WI38 (cell line): ENCODE results near the gene MSL1.

ENCODE experiments used
- H3K4me3 ChIP-seq: 2 replicates; pipeline ENCODE4 v1.5.1; 2011; ENCODE audit warnings: low read depth, mild to moderate bottlenecking, control low read depth, low read length
- CTCF ChIP-seq: IDR thresholded peaks from 2 replicates; pipeline ENCODE4 v1.5.1; 2012; ENCODE audit warnings: low read depth, mild to moderate bottlenecking, control low read depth, low read length

The MSL1 gene

DNA sequence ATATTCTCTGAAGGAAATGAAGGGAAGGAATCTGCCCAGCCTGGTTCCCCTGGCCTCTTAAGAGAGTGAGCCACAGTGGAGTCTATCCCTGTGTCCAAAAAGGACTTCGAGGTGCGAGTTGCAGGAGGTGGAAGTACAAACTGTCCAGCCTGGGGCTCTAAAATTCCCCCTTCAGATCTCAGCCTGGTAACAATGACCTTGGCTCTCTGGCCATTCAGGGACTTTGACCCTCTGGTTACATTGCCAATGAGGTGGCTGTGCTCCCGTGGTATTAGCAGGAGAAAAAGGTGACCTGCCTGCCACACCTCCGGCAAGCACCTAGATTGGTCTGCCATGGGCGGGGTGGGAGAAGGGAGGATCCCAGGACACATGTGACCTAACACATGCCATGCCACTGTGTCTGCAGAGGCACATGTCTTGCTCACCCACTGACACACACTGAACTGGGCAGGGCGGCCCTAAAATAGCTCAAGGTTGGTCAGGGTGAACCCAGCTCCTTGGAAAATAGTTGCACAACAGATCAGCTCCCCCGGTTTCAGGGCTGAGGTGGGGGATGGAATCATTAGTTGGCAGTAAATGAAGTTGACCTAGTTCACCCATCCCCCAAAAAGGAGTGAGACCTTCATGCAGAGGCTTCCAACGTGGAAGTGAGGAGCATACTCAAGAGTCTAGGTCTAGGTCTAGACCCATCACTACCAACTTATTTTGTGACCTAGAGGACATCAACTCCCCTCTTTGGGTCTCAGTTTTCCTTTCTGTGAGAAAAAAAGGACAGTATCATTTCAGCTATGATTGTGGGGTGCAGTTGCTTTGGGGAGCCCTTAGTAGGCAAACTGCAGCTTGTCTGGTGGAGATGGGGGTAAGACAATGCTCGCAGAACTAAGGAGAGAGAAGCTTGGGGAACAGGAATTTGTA lies 23.6 kb upstream of the MSL1 start:
- TF ChIP-seq CTCF = no peak
- peak overlapping the region; percentile 49 for H3K4me3 ChIP-seq

GRCh38 chr17:40098846-40099618 lies 22.7 kb upstream of the MSL1 start:
- H3K4me3 ChIP-seq = peak overlapping the region; percentile 71
- TF ChIP-seq CTCF = no peak

DNA sequence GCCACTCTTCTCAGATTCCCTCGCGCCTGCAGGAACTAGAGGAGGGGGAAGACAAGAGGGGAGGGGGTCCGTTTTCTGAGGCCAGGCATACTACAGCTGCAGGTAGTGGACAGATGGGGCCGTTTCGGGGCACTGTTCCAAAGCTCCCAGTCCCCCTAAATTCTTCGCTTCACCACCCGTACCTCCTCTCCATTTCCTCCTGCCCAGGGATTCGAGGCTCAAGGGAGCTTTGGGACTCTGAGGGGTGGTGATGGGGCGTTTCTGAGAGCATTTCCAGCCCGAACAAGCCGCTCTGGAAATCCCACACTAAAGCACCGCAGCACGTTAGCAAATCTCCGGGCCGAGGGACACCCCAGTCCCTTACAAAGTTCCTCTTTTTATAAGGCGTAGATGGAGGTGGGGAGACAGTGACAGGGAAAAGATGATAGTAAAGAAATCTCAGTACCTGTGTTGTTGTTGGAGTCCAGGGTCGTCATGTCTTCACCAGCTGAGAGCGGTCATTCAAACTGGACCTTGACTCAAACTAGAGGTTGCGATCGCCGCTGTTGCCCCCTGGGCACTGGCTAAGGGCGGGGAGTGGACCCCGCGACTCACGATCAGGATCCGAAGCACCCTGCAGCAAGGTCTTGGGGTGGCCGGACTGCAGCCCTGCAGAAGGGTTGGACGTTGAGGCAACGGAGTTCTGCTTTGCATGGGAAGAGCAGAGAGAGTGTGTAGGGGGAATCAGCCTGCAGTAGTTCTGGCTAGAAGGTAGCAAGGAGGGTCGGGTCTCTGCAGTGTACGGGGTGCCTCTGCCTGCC lies 22.0 kb upstream of the MSL1 start:
- peak overlapping the region; percentile 71 for H3K4me3 ChIP-seq
- no peak for TF ChIP-seq CTCF

DNA sequence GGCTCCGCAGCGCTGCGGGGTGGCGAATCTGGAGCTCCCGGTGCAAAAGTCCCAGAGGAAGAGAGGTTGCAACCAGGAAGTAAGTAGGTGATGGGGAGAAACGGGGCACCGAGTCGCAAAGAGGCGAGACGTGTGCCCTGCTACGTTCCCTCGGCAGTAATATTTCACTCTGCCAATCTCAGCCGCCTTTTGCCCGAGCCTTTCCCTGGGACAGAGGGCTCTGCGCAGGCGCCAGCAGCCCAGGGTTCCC lies 21.4 kb upstream of the MSL1 start, which contains the start of gene NR1D1:
TSS of gene NR1D1 (minus strand) at position 171 of the 250 bp plus-strand sequence. CDS start 495 bp downstream, outside the sequence.
- no peak for TF ChIP-seq CTCF
- peak within 1 kb of the TSS; percentile 71 for H3K4me3 ChIP-seq

DNA sequence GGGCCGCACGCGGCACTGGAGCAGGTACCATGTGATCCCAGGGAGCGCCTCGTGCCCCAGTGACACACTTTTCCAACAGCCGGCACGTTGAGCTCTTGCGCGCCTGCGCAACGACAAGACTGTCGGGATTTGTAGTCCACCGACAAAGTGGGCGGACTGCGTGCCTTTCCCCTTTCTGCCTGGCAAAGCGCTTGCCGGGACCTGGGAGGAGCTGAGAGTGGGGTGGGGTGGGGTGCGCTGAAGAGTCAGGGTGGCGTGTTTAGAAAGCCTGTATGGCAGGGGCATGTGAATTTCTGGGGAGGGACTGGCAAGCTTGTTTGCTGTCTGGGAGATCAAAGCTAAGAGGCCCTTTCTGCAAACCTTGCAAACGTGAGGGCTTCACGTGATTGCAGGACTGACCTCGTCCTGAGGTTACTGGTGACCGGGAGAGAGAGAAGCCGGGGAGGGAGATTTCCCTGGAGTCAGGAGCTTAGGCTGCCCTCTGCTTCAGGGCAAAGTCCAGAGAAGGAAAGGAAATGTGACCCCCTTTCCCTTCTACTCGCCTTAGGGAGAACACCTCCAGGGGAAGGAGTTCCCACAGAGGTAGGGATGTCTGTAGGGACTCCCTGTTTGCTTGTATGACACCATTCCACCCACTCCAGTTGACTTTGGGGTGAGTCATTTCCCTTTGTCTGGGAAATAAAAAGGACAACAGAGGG lies 21.0 kb upstream of the MSL1 start:
- peak overlapping the region; percentile 71 for H3K4me3 ChIP-seq
- TF ChIP-seq CTCF = no peak

DNA sequence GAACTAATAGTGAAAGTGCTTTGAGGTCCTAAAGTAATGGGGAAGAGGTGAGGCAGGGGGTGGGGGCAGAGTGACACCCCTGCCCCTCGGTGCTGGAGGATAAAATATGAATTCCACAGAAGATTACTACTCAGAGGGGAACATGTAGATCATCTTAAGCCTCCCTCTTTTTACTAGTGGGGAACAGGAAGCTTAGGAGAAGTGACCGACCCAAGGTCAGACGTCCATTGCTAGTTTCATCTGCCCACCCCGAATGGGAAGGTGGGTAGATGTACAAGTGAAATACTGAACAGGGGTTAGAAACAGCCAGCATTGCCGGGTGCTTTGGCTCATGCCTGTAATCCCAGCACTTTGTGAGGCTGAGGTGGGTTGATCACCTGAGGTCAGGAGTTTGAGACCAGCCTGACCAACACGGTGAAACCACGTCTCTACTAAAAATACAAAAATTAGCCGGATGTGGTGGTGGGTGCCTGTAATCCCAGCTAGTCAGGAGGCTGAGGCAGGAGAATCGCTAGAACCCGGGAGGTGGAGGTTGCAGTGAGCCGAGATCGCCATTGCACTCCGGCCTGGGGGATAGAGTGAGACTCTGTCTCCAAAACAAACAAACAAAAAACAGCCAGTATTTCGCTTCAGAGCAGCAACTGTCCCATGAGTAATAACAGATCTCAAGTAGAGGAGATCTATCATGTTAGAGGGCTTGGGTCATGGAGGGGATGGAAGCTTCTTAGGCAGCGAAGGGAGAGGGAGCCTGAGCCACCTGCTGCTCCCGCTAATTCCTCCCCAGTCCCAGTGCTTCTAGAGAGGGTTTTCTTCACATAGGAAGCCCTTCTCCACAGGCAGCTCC lies 20.2 kb upstream of the MSL1 start:
- TF ChIP-seq CTCF = no peak
- peak overlapping the region; percentile 71 for H3K4me3 ChIP-seq
